NB4 (cell line): ENCODE results near the gene ZNHIT1.

Source experiments
- CTCF ChIP-seq: IDR thresholded peaks from one replicate; pipeline ENCODE4 v1.5.1; 2012; ENCODE audit warnings: low read depth, low read length
- MYC ChIP-seq: IDR thresholded peaks from 2 replicates; pipeline ENCODE4 v1.6.1; 2011; ENCODE audit warnings: low read depth, low read length

DNA sequence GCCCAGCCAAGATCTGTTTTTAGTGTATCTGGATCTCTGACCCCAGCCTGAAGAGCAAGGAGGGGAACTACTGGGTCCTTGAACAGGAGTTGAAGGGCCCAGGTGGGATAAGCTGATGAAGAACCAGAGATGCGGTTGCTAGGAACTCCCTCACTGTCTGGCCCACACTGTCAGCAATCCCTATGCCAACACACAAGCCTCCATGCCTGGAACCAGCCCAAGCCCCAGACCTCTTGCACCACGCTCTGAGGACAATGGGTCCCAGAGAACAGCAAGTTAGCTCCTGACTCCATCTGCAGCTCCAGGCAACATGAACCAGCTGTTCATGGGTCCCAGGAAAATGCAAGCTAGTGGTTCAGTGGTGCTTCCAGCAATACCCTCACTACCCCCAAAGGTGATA lies 40.3 kb upstream of the ZNHIT1 start:
- TF ChIP-seq MYC (no peak), CTCF (no peak)
